Dedifferentiated amniotic fluid mesenchymal stem cell (primary cell): ENCODE measurements around the gene CCNY.
"Not testable (repeated sequence)": the region's sequence is repeated elsewhere in the genome, so short reads cannot be mapped to it uniquely, and the experiment has no call there.

ENCODE experiments used
- DNase-seq: peaks from one replicate; pipeline ENCODE4 v3.0.0-alpha.2; 2016; ENCODE audit errors: extremely low spot score

The CCNY gene

GRCh38 chr10:35336084-35336831 is at the start of gene CCNY:
CCNY (plus strand) TSS chr10:35336509; CDS start chr10:35337054, 545 bp downstream.
- no peak for DNase-seq

GRCh38 chr10:35289198-35289597 is 47.1 kb upstream of the CCNY start:
- DNase-seq: no peak

GRCh38 chr10:35294506-35294905 is 41.8 kb upstream of the CCNY start:
- DNase-seq: no peak

- no peak for DNase-seq
Measured at GRCh38 chr10:35299016-35299415, 37.3 kb upstream of the CCNY start.

GRCh38 chr10:35300063-35300699 is 36.1 kb upstream of the CCNY start:
- peak; percentile 31 for DNase-seq

GRCh38 chr10:35304649-35305048 is 31.7 kb upstream of the CCNY start:
- no peak for DNase-seq

DNA sequence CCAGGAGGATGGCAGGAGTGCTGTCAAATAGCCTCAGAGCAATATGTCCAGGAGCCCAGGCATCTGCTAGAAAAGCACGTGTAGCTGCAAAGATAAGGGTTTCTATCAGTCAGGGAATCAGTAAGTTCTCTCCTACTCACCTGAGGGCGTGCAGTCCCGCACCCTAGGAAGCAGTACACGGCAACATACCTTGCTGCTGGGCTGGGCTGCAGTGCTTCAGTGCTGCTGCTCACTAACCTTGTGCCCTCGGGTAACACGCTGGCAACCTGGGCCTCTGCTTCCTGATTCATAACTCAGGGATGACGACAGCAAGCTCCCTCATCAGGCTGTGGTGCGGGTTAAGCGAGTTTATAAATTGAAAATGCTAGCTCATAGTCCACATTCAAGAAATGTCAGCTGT is 29.5 kb upstream of the CCNY start:
- DNase-seq: peak; percentile 23

DNA sequence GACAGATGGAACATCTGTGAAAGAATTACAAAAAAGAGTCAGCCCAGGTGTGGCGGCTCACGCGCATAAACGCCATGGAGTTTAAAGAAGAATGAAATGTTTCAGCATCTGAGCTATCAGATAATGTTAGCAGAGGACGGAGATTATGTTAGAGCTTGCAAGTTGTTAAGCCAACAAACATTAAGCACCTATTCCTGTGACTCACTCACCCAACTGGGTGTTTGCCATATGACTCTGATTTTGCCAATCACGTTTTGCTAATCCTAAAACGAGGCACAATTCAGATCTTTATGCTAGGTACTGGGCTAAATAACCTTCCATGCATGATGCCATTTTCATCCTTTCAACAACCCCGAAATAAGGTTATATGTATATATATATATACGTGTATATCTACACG is 29.0 kb upstream of the CCNY start:
- no peak for DNase-seq

DNA sequence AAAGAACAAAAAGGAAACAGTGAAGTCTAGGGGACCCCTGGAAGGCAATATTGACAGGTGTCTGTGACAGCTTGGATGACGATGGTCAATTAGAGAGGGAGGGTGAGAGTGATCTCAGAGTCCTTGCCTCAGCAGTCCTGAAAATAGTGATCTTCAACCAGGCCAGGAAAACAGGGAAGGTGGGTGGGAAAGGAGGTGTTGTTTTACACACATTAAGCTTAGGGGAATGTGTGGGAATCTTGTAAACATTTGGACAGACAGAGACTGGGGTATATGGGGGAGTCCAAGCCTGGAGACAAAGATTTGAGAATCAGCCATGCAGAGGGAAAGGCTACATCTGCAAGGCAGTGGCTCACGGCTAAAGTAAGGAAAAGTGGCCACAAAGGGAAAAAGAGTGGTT is 27.5 kb upstream of the CCNY start:
- DNase-seq: no peak

- not testable (repeated sequence) for DNase-seq
Measured at GRCh38 chr10:35314142-35314541, 22.2 kb upstream of the CCNY start.

- not testable (repeated sequence) for DNase-seq
Measured at GRCh38 chr10:35315235-35315634, 21.1 kb upstream of the CCNY start.

- DNase-seq: no peak
Measured at GRCh38 chr10:35316218-35316967, 19.9 kb upstream of the CCNY start.

DNA sequence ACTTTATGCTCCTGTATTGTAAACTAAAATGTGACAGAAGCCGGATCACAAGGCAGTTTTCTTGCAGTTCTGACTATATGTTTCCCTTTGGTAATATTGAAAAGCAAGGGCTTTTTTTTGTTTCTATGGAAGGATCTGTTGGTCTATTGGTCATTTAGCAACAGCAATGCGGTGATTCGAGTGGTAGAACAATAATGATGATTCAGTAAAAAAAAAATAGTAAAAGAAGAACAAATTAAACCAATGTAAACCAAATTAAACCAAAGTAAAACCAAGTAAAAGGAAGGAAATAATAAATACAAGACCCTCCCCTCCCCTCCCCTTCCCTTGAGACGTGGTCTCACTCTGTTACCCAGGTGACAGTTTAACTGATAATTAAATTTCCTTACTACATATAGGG is 17.8 kb upstream of the CCNY start:
- no peak for DNase-seq

- DNase-seq: no peak
Measured at GRCh38 chr10:35320341-35320740, 16.0 kb upstream of the CCNY start.

DNA sequence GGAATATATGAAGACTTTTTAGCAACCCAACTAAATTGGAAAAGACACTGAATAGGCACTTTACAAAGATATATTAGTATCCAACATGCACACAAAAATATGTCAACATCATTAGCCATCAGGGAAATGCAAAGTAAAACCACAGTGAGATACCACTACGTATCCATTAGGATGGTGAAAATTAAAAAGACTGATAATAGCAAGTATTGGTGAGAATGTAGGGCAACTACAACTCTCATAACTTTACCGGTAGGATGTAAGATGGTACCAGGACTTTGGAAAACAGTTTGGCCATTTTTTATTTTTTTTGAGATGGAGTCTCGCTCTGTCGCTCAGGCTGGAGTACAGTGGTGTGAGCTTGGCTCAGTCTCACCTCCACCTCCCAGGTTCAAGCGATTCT is 13.7 kb upstream of the CCNY start:
- DNase-seq: no peak

DNA sequence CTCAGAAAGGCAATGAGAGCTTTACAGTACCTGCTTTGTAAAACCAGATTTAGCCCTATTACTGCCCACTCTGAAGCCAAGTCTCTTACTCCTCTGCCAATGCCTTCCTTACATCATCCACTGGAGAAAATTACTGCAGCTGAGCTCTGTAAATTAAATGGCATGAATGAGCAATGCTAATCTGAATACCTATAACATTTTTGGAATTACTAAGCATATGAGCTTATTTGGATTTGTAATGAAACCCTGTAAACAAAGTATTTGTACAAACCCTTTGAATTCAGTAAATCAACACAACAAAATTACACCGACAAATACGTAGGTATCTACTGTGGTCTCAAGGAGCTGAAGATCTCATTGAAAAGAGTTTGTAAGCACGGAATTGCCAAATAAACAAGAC is 12.1 kb upstream of the CCNY start:
- DNase-seq: peak; percentile 69

GRCh38 chr10:35326466-35327235 is 9.7 kb upstream of the CCNY start:
- DNase-seq: no peak

GRCh38 chr10:35327790-35328403 is 8.4 kb upstream of the CCNY start:
- DNase-seq: no peak

DNA sequence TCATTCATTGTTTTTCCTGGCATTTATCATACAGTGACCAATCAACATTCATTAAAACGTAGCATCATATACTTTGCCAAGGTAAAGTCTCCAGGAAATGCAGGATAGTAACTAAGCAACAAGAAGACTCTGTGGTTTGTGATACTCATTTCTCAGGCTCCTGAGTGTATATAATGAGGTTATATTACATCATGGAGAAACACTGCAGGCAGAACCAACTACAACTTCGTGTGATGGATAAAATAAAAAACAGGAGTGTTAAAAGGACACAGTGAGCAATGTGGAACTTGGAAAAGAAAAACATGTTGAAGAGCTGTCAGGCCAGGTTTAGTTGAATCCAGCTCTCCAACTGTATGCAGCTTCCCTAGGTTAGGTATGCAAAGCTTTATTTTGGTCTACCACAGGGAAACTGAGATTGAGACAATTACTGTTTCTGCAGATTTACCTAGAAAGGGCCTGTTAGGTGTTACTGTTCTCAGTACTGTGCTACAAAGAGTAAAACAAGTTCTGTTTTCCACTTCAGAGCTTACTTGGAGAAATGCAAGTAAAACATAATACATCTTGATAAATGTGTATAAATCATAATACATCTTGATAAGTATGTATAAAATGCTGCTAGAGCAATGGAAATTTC is 7.8 kb upstream of the CCNY start:
- no peak for DNase-seq

GRCh38 chr10:35329520-35329919 is 6.8 kb upstream of the CCNY start:
- DNase-seq: no peak
